Neural cell (in vitro differentiated cells): ENCODE results near the gene TTC34. TPM values are rescaled to one million over a fixed set of nuclear protein-coding genes. Genes with fewer than 3 reads are reported as not detected.

Experiments used
- H2AFZ ChIP-seq: fragments of 200-600, 300-800 bp; sonication (generic), shearing (Covaris generic); 2 replicates; pipeline ENCODE4 v1.6.0; 2014; ENCODE audit warnings: low read depth, mild to moderate bottlenecking, antibody characterized with exemption, low read length, moderate library complexity
- H3F3A ChIP-seq: fragments of 200-600 bp; shearing (Covaris generic); 2 replicates; pipeline ENCODE4 v1.6.1; 2016; ENCODE audit warnings: mild to moderate bottlenecking, moderate library complexity, mixed read lengths, antibody characterized with exemption, low read length; ENCODE audit not compliant: insufficient read depth, poor library complexity, severe bottlenecking
- H3K27ac ChIP-seq: fragments of 200-600, 300-800 bp; sonication (generic), shearing (Covaris generic); 2 replicates; pipeline ENCODE4 v1.5.1; 2014; ENCODE audit warnings: mild to moderate bottlenecking, low read length, moderate library complexity
- H3K27me3 ChIP-seq: fragments of 300-800, 200-600 bp; sonication (generic), shearing (Covaris generic); 2 replicates; pipeline ENCODE4 v1.6.0; 2014; ENCODE audit warnings: mild to moderate bottlenecking, low read depth, low read length, moderate library complexity; ENCODE audit not compliant: insufficient read depth
- H3K36me3 ChIP-seq: fragments of 300-800, 200-600 bp; sonication (generic), shearing (Covaris generic); 2 replicates; pipeline ENCODE4 v1.5.1; 2014; ENCODE audit warnings: mild to moderate bottlenecking, antibody characterized with exemption, low read length, moderate library complexity; ENCODE audit not compliant: insufficient read depth
- H3K4me2 ChIP-seq: fragments of 300-800, 200-600 bp; sonication (generic), shearing (Covaris generic); 2 replicates; pipeline ENCODE4 v1.6.0; 2014; ENCODE audit warnings: mild to moderate bottlenecking, low read length
- H3K4me3 ChIP-seq: fragments of 300-800, 200-600 bp; sonication (generic), shearing (Covaris generic); 2 replicates; pipeline ENCODE4 v1.5.1; 2014; ENCODE audit warnings: mild to moderate bottlenecking, low read length, moderate library complexity
- H3K79me2 ChIP-seq: fragments of 200-600 bp; shearing (Covaris generic); replicated peaks from 2 replicates; pipeline ENCODE4 v1.6.0; 2014; ENCODE audit warnings: mild to moderate bottlenecking, low read length, moderate library complexity; ENCODE audit not compliant: insufficient read depth
- H3K9ac ChIP-seq: fragments of 300-800, 200-600 bp; sonication (generic), shearing (Covaris generic); 2 replicates; pipeline ENCODE4 v1.6.1; 2016; ENCODE audit warnings: mild to moderate bottlenecking, low read length, mixed read lengths
- H3K9me2 ChIP-seq: fragments of 200-600 bp; shearing (Covaris generic); 2 replicates; pipeline ENCODE4 v1.6.1; 2016; ENCODE audit warnings: mild to moderate bottlenecking, low read length, mixed read lengths; ENCODE audit not compliant: insufficient read depth
- H3K9me3 ChIP-seq: fragments of 200-600, 300-800 bp; sonication (generic), shearing (Covaris generic); 2 replicates; pipeline ENCODE4 v1.6.1; 2016; ENCODE audit warnings: mild to moderate bottlenecking, mixed run types, low read length, moderate library complexity, mixed read lengths
- H4K20me1 ChIP-seq: fragments of 200-600 bp; shearing (Covaris generic); 2 replicates; pipeline ENCODE4 v1.6.1; 2016; ENCODE audit warnings: mild to moderate bottlenecking, mixed run types; ENCODE audit not compliant: insufficient read depth
- EP300 ChIP-seq: fragments of 450-650 bp; conservative IDR thresholded peaks from 2 replicates; pipeline ENCODE4 v1.6.1; 2014; ENCODE audit warnings: antibody characterized with exemption, mild to moderate bottlenecking, moderate library complexity; ENCODE audit not compliant: poor library complexity, severe bottlenecking
- EZH2 ChIP-seq: fragments of 200-600, 300-800 bp; shearing (Covaris generic), sonication (generic); IDR thresholded peaks from 2 replicates; pipeline ENCODE4 v1.6.1; 2014; ENCODE audit warnings: antibody characterized with exemption, low read length, borderline replicate concordance, mild to moderate bottlenecking; ENCODE audit not compliant: insufficient read depth, poor library complexity, severe bottlenecking
- MXI1 ChIP-seq: fragments of 450-650 bp; conservative IDR thresholded peaks from 2 replicates; pipeline ENCODE4 v1.6.1; 2014; ENCODE audit warnings: antibody characterized with exemption, mild to moderate bottlenecking; ENCODE audit not compliant: poor library complexity, severe bottlenecking
- POLR2AphosphoS5 ChIP-seq: IDR thresholded peaks from 2 replicates; pipeline ENCODE4 v1.6.1; 2012
- RAD21 ChIP-seq: fragments of 450-650 bp; conservative IDR thresholded peaks from 2 replicates; pipeline ENCODE4 v1.6.1; 2014; ENCODE audit warnings: antibody characterized with exemption, mild to moderate bottlenecking, moderate library complexity
- SMC3 ChIP-seq: fragments of 450-650 bp; conservative IDR thresholded peaks from 2 replicates; pipeline ENCODE4 v1.6.1; 2014; ENCODE audit warnings: antibody characterized with exemption, mild to moderate bottlenecking, moderate library complexity; ENCODE audit not compliant: poor library complexity
- TAF1 ChIP-seq: IDR thresholded peaks from 2 replicates; pipeline ENCODE4 v1.6.1; 2012; ENCODE audit warnings: low read depth
- polyA plus RNA-seq: library from polyadenylated mRNA; depleted of rRNA; stranded (reverse); fragments of >200 nt; gene quantifications from 2 replicates; pipeline ENCODE4 v1.2.3, GENCODE V29; 2014
- TF ChIP-seq, protein P1 (sequence below): IDR thresholded peaks from 2 replicates; pipeline ENCODE4 v1.6.1; 2012; ENCODE audit warnings: borderline replicate concordance
- TF ChIP-seq, protein P2 (sequence below): fragments of 450-650 bp; IDR thresholded peaks from 2 replicates; pipeline ENCODE4 v1.5.1; 2014; ENCODE audit warnings: antibody characterized with exemption, mild to moderate bottlenecking, moderate library complexity; ENCODE audit not compliant: poor library complexity, severe bottlenecking

TTC34 gene
- polyA plus RNA-seq, 1 donor from 2014 or later, result 0.05 TPM

DNA sequence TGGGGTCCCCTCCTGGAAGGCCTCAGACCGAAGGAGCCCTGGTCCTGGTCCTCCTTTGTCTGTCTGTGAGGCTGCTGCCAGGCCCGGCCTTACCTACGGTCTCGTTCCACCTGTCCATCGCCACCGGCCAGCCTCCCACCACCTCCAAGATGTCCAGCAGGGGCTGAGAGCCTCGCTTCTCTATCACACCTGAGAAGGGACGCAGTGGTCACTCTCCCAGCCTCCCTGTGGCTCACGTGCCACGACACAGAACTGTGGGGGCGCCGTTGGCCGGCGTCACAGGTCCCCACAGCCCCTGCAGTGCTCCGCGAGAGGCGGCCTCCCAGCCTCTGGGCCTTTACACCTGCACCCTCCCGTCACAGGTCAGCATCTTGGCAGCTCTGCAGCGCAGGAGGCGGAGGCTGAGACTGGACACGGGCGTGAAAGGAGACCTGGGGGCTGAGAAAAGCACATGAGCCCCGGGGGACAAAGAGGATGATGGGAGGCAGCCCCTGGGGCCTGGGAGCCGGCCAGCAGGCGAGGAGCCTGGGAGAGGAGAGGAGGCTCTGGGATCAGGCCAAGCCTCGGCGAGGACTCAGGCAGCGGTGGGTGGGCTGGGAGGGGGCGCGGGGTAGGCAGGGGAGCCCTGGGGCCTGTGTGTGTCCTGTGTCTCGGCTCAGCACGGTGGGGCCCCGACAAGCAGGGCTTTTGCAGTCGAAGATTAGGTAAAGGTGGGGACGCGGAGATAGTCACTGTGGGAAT lies 194.4 kb downstream of the TTC34 start:
- H2AFZ ChIP-seq, result no peak overlapping the region
- no peak overlapping the region for H3K27ac ChIP-seq
- H3F3A ChIP-seq, result no peaks in the 10 kb centered on the region
- H3K9ac ChIP-seq, result no peak overlapping the region
- TF ChIP-seq, protein P1, sequence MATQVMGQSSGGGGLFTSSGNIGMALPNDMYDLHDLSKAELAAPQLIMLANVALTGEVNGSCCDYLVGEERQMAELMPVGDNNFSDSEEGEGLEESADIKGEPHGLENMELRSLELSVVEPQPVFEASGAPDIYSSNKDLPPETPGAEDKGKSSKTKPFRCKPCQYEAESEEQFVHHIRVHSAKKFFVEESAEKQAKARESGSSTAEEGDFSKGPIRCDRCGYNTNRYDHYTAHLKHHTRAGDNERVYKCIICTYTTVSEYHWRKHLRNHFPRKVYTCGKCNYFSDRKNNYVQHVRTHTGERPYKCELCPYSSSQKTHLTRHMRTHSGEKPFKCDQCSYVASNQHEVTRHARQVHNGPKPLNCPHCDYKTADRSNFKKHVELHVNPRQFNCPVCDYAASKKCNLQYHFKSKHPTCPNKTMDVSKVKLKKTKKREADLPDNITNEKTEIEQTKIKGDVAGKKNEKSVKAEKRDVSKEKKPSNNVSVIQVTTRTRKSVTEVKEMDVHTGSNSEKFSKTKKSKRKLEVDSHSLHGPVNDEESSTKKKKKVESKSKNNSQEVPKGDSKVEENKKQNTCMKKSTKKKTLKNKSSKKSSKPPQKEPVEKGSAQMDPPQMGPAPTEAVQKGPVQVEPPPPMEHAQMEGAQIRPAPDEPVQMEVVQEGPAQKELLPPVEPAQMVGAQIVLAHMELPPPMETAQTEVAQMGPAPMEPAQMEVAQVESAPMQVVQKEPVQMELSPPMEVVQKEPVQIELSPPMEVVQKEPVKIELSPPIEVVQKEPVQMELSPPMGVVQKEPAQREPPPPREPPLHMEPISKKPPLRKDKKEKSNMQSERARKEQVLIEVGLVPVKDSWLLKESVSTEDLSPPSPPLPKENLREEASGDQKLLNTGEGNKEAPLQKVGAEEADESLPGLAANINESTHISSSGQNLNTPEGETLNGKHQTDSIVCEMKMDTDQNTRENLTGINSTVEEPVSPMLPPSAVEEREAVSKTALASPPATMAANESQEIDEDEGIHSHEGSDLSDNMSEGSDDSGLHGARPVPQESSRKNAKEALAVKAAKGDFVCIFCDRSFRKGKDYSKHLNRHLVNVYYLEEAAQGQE, result no peak
- no peak for TF ChIP-seq EP300
- TF ChIP-seq RAD21, result no peak
- no peak overlapping the region for H3K4me3 ChIP-seq
- H3K79me2 ChIP-seq, result no peaks in the 10 kb centered on the region
- H3K36me3 ChIP-seq, result no peaks in the 10 kb centered on the region
- no peaks in the 10 kb centered on the region for H3K9me3 ChIP-seq
- H3K4me2 ChIP-seq, result no peak overlapping the region
- H3K9me2 ChIP-seq, result no peaks in the 10 kb centered on the region
- H4K20me1 ChIP-seq, result no peaks in the 10 kb centered on the region
- H3K27me3 ChIP-seq, result no peaks in the 10 kb centered on the region

DNA sequence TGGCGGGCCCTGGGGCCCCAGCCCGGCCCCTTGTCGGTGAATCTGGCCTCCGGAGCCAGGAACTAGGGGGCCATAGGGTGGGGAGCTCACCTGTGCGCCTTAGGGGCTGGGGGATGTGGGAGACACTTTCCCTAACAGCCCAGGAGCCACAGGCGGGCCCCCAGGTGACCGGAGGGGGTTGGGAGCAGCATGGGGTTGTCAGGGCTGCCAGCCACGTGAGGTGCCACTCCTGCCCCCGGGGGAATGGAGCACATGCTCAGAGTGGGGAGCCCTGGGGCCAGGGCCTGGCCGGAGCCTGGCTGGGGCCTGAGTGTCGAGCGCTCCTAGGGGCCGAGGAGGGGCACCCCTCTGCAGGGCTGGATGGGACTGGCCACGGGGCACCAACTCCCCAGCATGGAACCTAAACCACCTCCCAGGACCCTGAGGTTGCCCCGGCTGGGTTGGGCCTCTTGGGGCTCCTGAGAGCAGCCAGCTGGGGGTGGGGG lies 195.1 kb downstream of the TTC34 start:
- no peaks in the 10 kb centered on the region for H4K20me1 ChIP-seq
- no peak overlapping the region for H2AFZ ChIP-seq
- H3K27ac ChIP-seq, result no peak overlapping the region
- no peaks in the 10 kb centered on the region for H3K36me3 ChIP-seq
- H3K9me2 ChIP-seq, result no peaks in the 10 kb centered on the region
- H3K9me3 ChIP-seq, result no peaks in the 10 kb centered on the region
- H3K9ac ChIP-seq, result no peak overlapping the region
- H3K79me2 ChIP-seq, result no peaks in the 10 kb centered on the region
- H3F3A ChIP-seq, result no peaks in the 10 kb centered on the region
- no peaks in the 10 kb centered on the region for H3K27me3 ChIP-seq
- TF ChIP-seq POLR2AphosphoS5 (no peak), SMC3 (no peak), EZH2 (no peak), MXI1 (no peak), EP300 (no peak), RAD21 (no peak), TAF1 (no peak)
- TF ChIP-seq, protein P1, result no peak
- TF ChIP-seq, protein P2, sequence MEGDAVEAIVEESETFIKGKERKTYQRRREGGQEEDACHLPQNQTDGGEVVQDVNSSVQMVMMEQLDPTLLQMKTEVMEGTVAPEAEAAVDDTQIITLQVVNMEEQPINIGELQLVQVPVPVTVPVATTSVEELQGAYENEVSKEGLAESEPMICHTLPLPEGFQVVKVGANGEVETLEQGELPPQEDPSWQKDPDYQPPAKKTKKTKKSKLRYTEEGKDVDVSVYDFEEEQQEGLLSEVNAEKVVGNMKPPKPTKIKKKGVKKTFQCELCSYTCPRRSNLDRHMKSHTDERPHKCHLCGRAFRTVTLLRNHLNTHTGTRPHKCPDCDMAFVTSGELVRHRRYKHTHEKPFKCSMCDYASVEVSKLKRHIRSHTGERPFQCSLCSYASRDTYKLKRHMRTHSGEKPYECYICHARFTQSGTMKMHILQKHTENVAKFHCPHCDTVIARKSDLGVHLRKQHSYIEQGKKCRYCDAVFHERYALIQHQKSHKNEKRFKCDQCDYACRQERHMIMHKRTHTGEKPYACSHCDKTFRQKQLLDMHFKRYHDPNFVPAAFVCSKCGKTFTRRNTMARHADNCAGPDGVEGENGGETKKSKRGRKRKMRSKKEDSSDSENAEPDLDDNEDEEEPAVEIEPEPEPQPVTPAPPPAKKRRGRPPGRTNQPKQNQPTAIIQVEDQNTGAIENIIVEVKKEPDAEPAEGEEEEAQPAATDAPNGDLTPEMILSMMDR, result no peak
- no peak overlapping the region for H3K4me3 ChIP-seq
- no peak overlapping the region for H3K4me2 ChIP-seq
